ENCODE data around the gene NEK11. TPM values are rescaled to one million over a fixed set of nuclear protein-coding genes. Genes with fewer than 3 reads are reported as not detected.

The NEK11 gene
- total RNA-seq, 1 donor: 15.3 TPM

GRCh38 chr3:131143802-131144201 lies 117.1 kb downstream of the NEK11 start:
- H3K4me3 ChIP-seq (ENCODE audit: low read depth, low read length): no peak overlapping the region
- TF ChIP-seq CTCF (IDR thresholded peaks at IDR 0.05; ENCODE audit: insufficient read depth, low read length): no peak
- no peak for DNase-seq (ENCODE audit: low read depth)

- DNase-seq (ENCODE audit: low read depth): peak; percentile 43
- no peak overlapping the region for H3K4me3 ChIP-seq (ENCODE audit: low read depth, low read length)
- no peak for TF ChIP-seq CTCF (IDR thresholded peaks at IDR 0.05; ENCODE audit: insufficient read depth, low read length)
Observed at GRCh38 chr3:131147534-131147933, 120.9 kb downstream of the NEK11 start.

- H3K4me3 ChIP-seq (ENCODE audit: low read depth, low read length): no peak overlapping the region
- no peak for DNase-seq (ENCODE audit: low read depth)
- no peak for TF ChIP-seq CTCF (IDR thresholded peaks at IDR 0.05; ENCODE audit: insufficient read depth, low read length)
Observed at GRCh38 chr3:131158434-131158833, 131.8 kb downstream of the NEK11 start.

- DNase-seq (ENCODE audit: low read depth): no peak
- TF ChIP-seq CTCF (IDR thresholded peaks at IDR 0.05; ENCODE audit: insufficient read depth, low read length): no peak
- no peak overlapping the region for H3K4me3 ChIP-seq (ENCODE audit: low read depth, low read length)
Observed at GRCh38 chr3:131162516-131162915, 135.8 kb downstream of the NEK11 start.

- DNase-seq (ENCODE audit: low read depth): no peak
- no peak overlapping the region for H3K4me3 ChIP-seq (ENCODE audit: low read depth, low read length)
- TF ChIP-seq CTCF (IDR thresholded peaks at IDR 0.05; ENCODE audit: insufficient read depth, low read length): no peak
Observed at GRCh38 chr3:131167867-131168266, 141.2 kb downstream of the NEK11 start.

- TF ChIP-seq CTCF (IDR thresholded peaks at IDR 0.05; ENCODE audit: insufficient read depth, low read length): no peak
- no peak overlapping the region for H3K4me3 ChIP-seq (ENCODE audit: low read depth, low read length)
- DNase-seq (ENCODE audit: low read depth): no peak
Observed at GRCh38 chr3:131169331-131169730, 142.7 kb downstream of the NEK11 start.

- no peak for TF ChIP-seq CTCF (IDR thresholded peaks at IDR 0.05; ENCODE audit: insufficient read depth, low read length)
- no peak for DNase-seq (ENCODE audit: low read depth)
- no peak overlapping the region for H3K4me3 ChIP-seq (ENCODE audit: low read depth, low read length)
Observed at GRCh38 chr3:131172502-131173200, 146.0 kb downstream of the NEK11 start.
